Measurements from ENCODE around the gene KRTCAP2. TPM values are rescaled to one million over a fixed set of nuclear protein-coding genes. Genes with fewer than 3 reads are reported as not detected.

The KRTCAP2 gene
- total RNA-seq, 1 donor from 2014 or later: 117 TPM

GRCh38 chr1:155186794-155187455, 13.8 kb upstream of the KRTCAP2 start:
- Histone ChIP-seq H3K27ac (no peak overlapping the region), H3K9me3 (no peaks in the 10 kb centered on the region), H3K4me3 (no peak overlapping the region), H3K4me1 (no peaks in the 10 kb centered on the region), H3K27me3 (no peaks in the 10 kb centered on the region), H3K36me3 (no peaks in the 10 kb centered on the region)
- DNase-seq (ENCODE audit: extremely low spot score in 2 of 2): no peak
- TF ChIP-seq POLR2AphosphoS5 (IDR thresholded peaks at IDR 0.05; ENCODE audit: insufficient read depth in 1 of 2, low read depth in 1 of 2) (no peak), CTCF (IDR thresholded peaks at IDR 0.05) (no peak), POLR2A (IDR thresholded peaks at IDR 0.05) (no peak)
- intact Hi-C loops (cut with DNase I): no loop called here

GRCh38 chr1:155186067-155186793, 13.1 kb upstream of the KRTCAP2 start:
- no peaks in the 10 kb centered on the region for H3K9me3 ChIP-seq
- no peak overlapping the region for H3K4me3 ChIP-seq
- intact Hi-C loops (cut with DNase I): no loop called here
- no peak for TF ChIP-seq POLR2AphosphoS5 (IDR thresholded peaks at IDR 0.05; ENCODE audit: insufficient read depth in 1 of 2, low read depth in 1 of 2)
- no peak for TF ChIP-seq CTCF (IDR thresholded peaks at IDR 0.05)
- no peak for TF ChIP-seq POLR2A (IDR thresholded peaks at IDR 0.05)
- H3K36me3 ChIP-seq: no peaks in the 10 kb centered on the region
- H3K4me1 ChIP-seq: no peaks in the 10 kb centered on the region
- no peak overlapping the region for H3K27ac ChIP-seq
- H3K27me3 ChIP-seq: no peaks in the 10 kb centered on the region
- no peak for DNase-seq (ENCODE audit: extremely low spot score in 2 of 2)

- Histone ChIP-seq H3K4me1 (no peaks in the 10 kb centered on the region), H3K27me3 (no peaks in the 10 kb centered on the region), H3K9me3 (no peaks in the 10 kb centered on the region), H3K36me3 (no peaks in the 10 kb centered on the region), H3K27ac (no peak overlapping the region), H3K4me3 (no peak overlapping the region)
- intact Hi-C loops (cut with DNase I): no loop called here
- TF ChIP-seq CTCF (IDR thresholded peaks at IDR 0.05): no peak
- DNase-seq (ENCODE audit: extremely low spot score in 2 of 2): no peak
Measured at GRCh38 chr1:155185783-155186066, 12.6 kb upstream of the KRTCAP2 start.

- H3K4me1 ChIP-seq: no peaks in the 10 kb centered on the region
- no peaks in the 10 kb centered on the region for H3K36me3 ChIP-seq
- TF ChIP-seq POLR2AphosphoS5 (IDR thresholded peaks at IDR 0.05; ENCODE audit: insufficient read depth in 1 of 2, low read depth in 1 of 2) (no peak), CTCF (IDR thresholded peaks at IDR 0.05) (no peak), POLR2A (IDR thresholded peaks at IDR 0.05) (no peak)
- intact Hi-C loops (cut with DNase I): no loop called here
- H3K27me3 ChIP-seq: no peaks in the 10 kb centered on the region
- H3K9me3 ChIP-seq: no peaks in the 10 kb centered on the region
- no peak for DNase-seq (ENCODE audit: extremely low spot score in 2 of 2)
- H3K27ac ChIP-seq: no peak overlapping the region
- H3K4me3 ChIP-seq: no peak overlapping the region
Measured at GRCh38 chr1:155184835-155185782, 12.0 kb upstream of the KRTCAP2 start.
